Mesenchymal stem cell (in vitro differentiated cells and primary cell): ENCODE measurements around the gene STK32C.

Source experiments
- DNase-seq: peaks from one replicate; pipeline ENCODE4 v3.0.0-alpha.2; 2013
- H2AFZ ChIP-seq: one replicate; pipeline ENCODE4 v1.6.1; 2013; ENCODE audit warnings: low read depth, mild to moderate bottlenecking, control low read depth, inconsistent platforms, low read length, moderate library complexity
- H2AK5ac ChIP-seq: 2 replicates; pipeline ENCODE4 v1.6.1; 2013; ENCODE audit warnings: low read length, moderate library complexity, mild to moderate bottlenecking, inconsistent platforms; ENCODE audit not compliant: severe bottlenecking
- H2BK120ac ChIP-seq: one replicate; pipeline ENCODE4 v1.6.1; 2013; ENCODE audit warnings: low read depth, mild to moderate bottlenecking, inconsistent platforms, low read length, moderate library complexity
- H2BK12ac ChIP-seq, 2 experiments: one replicate each; pipeline ENCODE4 v1.6.1; 2013; ENCODE audit warnings: inconsistent platforms in 2 of 2, low read length in 2 of 2, mild to moderate bottlenecking in 2 of 2, moderate library complexity in 2 of 2, control low read depth in 1 of 2
- H2BK15ac ChIP-seq: one replicate; pipeline ENCODE4 v1.6.1; 2013; ENCODE audit warnings: mild to moderate bottlenecking, low read depth, inconsistent platforms; ENCODE audit not compliant: poor library complexity, severe bottlenecking
- H2BK5ac ChIP-seq: 2 replicates; pipeline ENCODE4 v1.6.1; 2013; ENCODE audit warnings: low read depth, mild to moderate bottlenecking, low read length, control low read depth, inconsistent platforms; ENCODE audit not compliant: poor library complexity, severe bottlenecking
- H3K14ac ChIP-seq, 2 experiments: one replicate each; pipeline ENCODE4 v1.6.1; 2013; ENCODE audit warnings: inconsistent platforms in 2 of 2, low read length in 2 of 2, control low read depth in 1 of 2, mild to moderate bottlenecking in 1 of 2, moderate library complexity in 1 of 2
- H3K18ac ChIP-seq, 2 experiments: one replicate each; pipeline ENCODE4 v1.6.1; 2013; ENCODE audit warnings: inconsistent platforms in 2 of 2, low read length in 2 of 2, control low read depth in 1 of 2, low read depth in 1 of 2, mild to moderate bottlenecking in 1 of 2
- H3K23ac ChIP-seq, 2 experiments: one replicate each; pipeline ENCODE4 v1.6.1; 2013; ENCODE audit warnings: inconsistent platforms in 2 of 2, low read length in 2 of 2, mild to moderate bottlenecking in 2 of 2, moderate library complexity in 2 of 2, control low read depth in 1 of 2
- H3K27ac ChIP-seq: 2 replicates; pipeline ENCODE4 v1.5.1; 2013; ENCODE audit warnings: mild to moderate bottlenecking, moderate library complexity, low read length, control low read depth, inconsistent platforms; ENCODE audit not compliant: poor library complexity, severe bottlenecking
- H3K27me3 ChIP-seq, 2 experiments: 2 replicates each; pipeline versions ENCODE4 v1.6.1 to v1.7.0; 2013; ENCODE audit warnings: low read length in 2 of 2, mild to moderate bottlenecking in 2 of 2, moderate library complexity in 2 of 2, control low read depth in 1 of 2, inconsistent platforms in 1 of 2; ENCODE audit not compliant: control insufficient read depth in 1 of 2, insufficient read depth in 1 of 2
- H3K36me3 ChIP-seq, 2 experiments: 2 replicates each; pipeline versions ENCODE4 v1.6.1 to v1.7.0; 2013; ENCODE audit warnings: low read length in 2 of 2, control low read depth in 1 of 2, inconsistent platforms in 1 of 2, low read depth in 1 of 2, mild to moderate bottlenecking in 1 of 2; ENCODE audit not compliant: insufficient read depth in 2 of 2, control insufficient read depth in 1 of 2
- H3K4ac ChIP-seq, 2 experiments: one replicate each; pipeline ENCODE4 v1.6.1; 2013; ENCODE audit warnings: inconsistent platforms in 2 of 2, low read length in 2 of 2, mild to moderate bottlenecking in 2 of 2, moderate library complexity in 2 of 2, control low read depth in 1 of 2, low read depth in 1 of 2
- H3K4me1 ChIP-seq: 2 replicates; pipeline ENCODE4 v1.6.1; 2013; ENCODE audit warnings: low read depth, low read length, control low read depth; ENCODE audit not compliant: control insufficient read depth, insufficient read depth
- H3K4me2 ChIP-seq: 2 replicates; pipeline ENCODE4 v1.6.1; 2013; ENCODE audit warnings: low read length, mild to moderate bottlenecking, inconsistent platforms; ENCODE audit not compliant: poor library complexity, severe bottlenecking
- H3K4me3 ChIP-seq, 2 experiments: 2 replicates each; pipeline versions ENCODE4 v1.5.1 to v1.7.0; 2013; ENCODE audit warnings: low read length in 2 of 2, mild to moderate bottlenecking in 2 of 2, control low read depth in 1 of 2, low read depth in 1 of 2; ENCODE audit not compliant: insufficient read depth in 1 of 2
- H3K79me1 ChIP-seq: replicated peaks from 2 replicates; pipeline ENCODE4 v1.6.1; 2013; ENCODE audit warnings: mild to moderate bottlenecking, control low read depth, low read length, inconsistent platforms; ENCODE audit not compliant: poor library complexity, severe bottlenecking
- H3K9ac ChIP-seq: 2 replicates; pipeline ENCODE4 v1.7.0; 2013; ENCODE audit warnings: mild to moderate bottlenecking, low read length, moderate library complexity
- H3K9me3 ChIP-seq: 2 replicates; pipeline ENCODE4 v1.7.0; 2013; ENCODE audit warnings: mild to moderate bottlenecking, low read length; ENCODE audit not compliant: control insufficient read depth
- H4K8ac ChIP-seq: one replicate; pipeline ENCODE4 v1.6.1; 2013; ENCODE audit warnings: inconsistent platforms, mild to moderate bottlenecking, low read length, moderate library complexity
- H4K91ac ChIP-seq: one replicate; pipeline ENCODE4 v1.6.1; 2013; ENCODE audit warnings: mild to moderate bottlenecking, low read length, inconsistent platforms
- WGBS: methylation state at CpG from one replicate; pipeline ENCODE4 v1.1.7; 2013; ENCODE audit warnings: mixed read lengths; 5-methylcytosine and 5-hydroxymethylcytosine counted together

The STK32C gene

DNA sequence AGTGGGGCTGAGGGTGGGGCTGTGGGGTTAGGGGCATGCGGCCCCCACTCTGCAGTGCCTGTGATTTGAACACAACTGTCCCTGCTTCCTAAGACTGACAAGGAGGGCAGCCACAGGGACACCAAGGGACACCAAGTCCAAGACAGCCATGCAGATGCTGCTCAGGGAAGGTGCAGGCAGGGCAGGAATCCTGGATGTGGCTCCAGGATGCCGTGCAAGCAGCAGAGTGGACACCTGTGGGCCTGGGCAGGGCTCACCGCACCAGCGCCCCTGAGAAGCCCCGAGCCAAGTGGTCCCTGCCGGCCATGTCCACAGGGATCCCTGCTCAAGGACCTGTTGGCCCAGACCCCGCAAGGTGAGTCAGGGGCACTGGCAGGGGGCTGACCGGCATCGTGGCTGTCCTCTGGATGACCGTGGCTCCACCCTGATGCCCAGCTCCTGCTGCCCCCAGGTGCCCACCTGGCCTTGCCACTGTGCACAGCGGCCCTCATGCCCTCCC, 58.5 kb downstream of the STK32C start:
- H3K23ac ChIP-seq: no peak overlapping the region

DNA sequence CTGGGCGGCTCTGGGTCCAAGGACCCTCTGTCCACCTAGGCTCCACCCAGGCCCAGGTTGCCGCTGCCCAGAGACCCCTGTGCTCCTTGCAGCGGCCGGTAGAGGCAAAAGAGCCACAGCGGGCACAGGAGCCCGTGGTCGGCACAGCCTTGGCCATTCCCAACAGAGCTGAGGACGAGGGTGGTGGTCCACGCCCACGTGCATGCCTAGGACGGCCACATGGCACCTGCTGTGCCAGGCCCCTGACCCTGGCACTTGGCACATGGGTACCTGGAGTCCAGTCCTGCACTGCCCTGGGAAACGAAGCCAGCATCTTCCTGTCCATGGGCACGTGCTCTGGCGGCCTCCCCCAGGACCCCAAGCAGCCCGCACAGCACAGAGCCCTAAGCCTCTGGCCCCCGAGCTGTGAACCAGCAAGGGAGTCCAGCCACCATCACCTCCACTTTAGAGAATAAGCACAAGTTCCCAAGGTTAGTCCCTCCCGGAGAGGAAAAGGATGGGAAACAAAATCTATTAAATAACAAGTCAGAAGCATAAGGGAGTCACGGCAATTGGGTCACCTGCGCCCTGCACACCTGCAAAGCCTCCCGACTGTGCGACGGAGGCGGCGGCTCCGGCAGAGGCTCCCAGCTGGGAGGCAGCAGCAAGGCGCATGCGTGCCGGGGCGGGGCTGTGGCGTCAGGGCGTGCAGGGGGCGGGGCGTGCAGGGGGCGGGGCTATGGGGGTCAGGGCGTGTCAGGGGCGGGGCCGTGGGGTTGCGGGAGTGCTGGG, 59.1 kb downstream of the STK32C start:
- no peak overlapping the region for H3K4ac ChIP-seq
- H4K91ac ChIP-seq: no peak overlapping the region
- H3K27ac ChIP-seq: no peak overlapping the region
- peaks cover 0 to 9% of the 10 kb centered on the region in 2 experiments for H3K27me3 ChIP-seq
- no peak overlapping the region for H2BK120ac ChIP-seq
- H3K36me3 ChIP-seq: peaks cover 0 to 2% of the 10 kb centered on the region in 2 experiments
- H2BK5ac ChIP-seq: no peak overlapping the region
- H3K4me3 ChIP-seq: peak overlapping the region in 1 of 2 experiments; percentile 75
- peak; percentile 29 for DNase-seq
- H3K4me1 ChIP-seq: peaks cover 8% of the 10 kb centered on the region
- H2BK15ac ChIP-seq: no peak overlapping the region
- WGBS: 39% methylated on average over 38 of the region's 38 CpGs
- no peaks in the 10 kb centered on the region for H3K79me1 ChIP-seq
- H3K14ac ChIP-seq: no peak overlapping the region
- H3K9ac ChIP-seq: peak overlapping the region; percentile 49
- peak overlapping the region; percentile 57 for H2AFZ ChIP-seq
- no peak overlapping the region for H2BK12ac ChIP-seq
- no peaks in the 10 kb centered on the region for H3K9me3 ChIP-seq
- H4K8ac ChIP-seq: no peak overlapping the region
- no peak overlapping the region for H3K23ac ChIP-seq
- peak overlapping the region; percentile 23 for H3K4me2 ChIP-seq
- H2AK5ac ChIP-seq: no peak overlapping the region
- H3K18ac ChIP-seq: peak overlapping the region in 1 of 2 experiments; percentile 23

More for the DNA sequence above, 58.5 kb downstream of the STK32C start:
- no peak overlapping the region for H4K8ac ChIP-seq
- H4K91ac ChIP-seq: no peak overlapping the region
- no peak overlapping the region for H3K14ac ChIP-seq
- peaks cover 0 to under 1% of the 10 kb centered on the region in 2 experiments for H3K36me3 ChIP-seq
- H2BK5ac ChIP-seq: no peak overlapping the region
- no peak overlapping the region for H2AFZ ChIP-seq
- H3K4ac ChIP-seq: no peak overlapping the region
- H2BK120ac ChIP-seq: no peak overlapping the region
- H3K18ac ChIP-seq: peak overlapping the region in 1 of 2 experiments; percentile 38
- H3K4me3 ChIP-seq: no peak overlapping the region
- H2BK15ac ChIP-seq: no peak overlapping the region
- WGBS: 91% methylated on average over 11 of the region's 11 CpGs
- H3K4me1 ChIP-seq: peaks cover 8% of the 10 kb centered on the region
- H3K79me1 ChIP-seq: no peaks in the 10 kb centered on the region
- no peak overlapping the region for H2AK5ac ChIP-seq
- no peak overlapping the region for H2BK12ac ChIP-seq
- no peak overlapping the region for H3K27ac ChIP-seq
- DNase-seq: no peak
- no peak overlapping the region for H3K9ac ChIP-seq
- no peaks in the 10 kb centered on the region for H3K9me3 ChIP-seq
- H3K27me3 ChIP-seq: peaks cover 0 to 10% of the 10 kb centered on the region in 2 experiments
- H3K4me2 ChIP-seq: no peak overlapping the region

DNA sequence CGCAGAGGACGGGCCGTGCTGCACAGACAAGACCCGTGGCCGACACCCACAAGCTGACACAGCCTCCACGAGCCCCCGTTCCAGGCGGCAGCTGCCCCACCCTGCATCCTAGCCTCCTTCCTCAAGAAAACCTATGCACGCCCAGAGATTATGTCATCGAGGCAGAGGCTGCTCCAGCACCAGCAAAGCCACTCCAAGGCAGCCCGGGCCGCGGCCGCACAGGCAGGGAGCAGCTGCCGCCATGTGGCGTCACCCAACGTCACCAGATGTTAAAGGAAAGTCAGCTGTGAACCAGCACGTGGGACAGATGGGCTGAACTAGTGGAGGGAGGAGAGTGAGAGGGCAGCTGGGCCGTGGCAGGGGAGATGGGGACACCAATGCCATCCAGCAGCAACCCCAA, 59.8 kb downstream of the STK32C start:
- H2BK5ac ChIP-seq: no peak overlapping the region
- no peak overlapping the region for H4K8ac ChIP-seq
- no peak overlapping the region for H2AK5ac ChIP-seq
- no peak overlapping the region for H2BK120ac ChIP-seq
- H3K18ac ChIP-seq: no peak overlapping the region
- no peaks in the 10 kb centered on the region for H3K9me3 ChIP-seq
- no peak overlapping the region for H3K4me2 ChIP-seq
- H2BK12ac ChIP-seq: no peak overlapping the region
- H3K36me3 ChIP-seq: peaks cover 0 to 2% of the 10 kb centered on the region in 2 experiments
- DNase-seq: no peak
- no peak overlapping the region for H3K23ac ChIP-seq
- no peak overlapping the region for H2AFZ ChIP-seq
- no peak overlapping the region for H3K14ac ChIP-seq
- no peak overlapping the region for H3K4ac ChIP-seq
- WGBS: 84% methylated on average over 19 of the region's 19 CpGs
- peaks cover 0 to 7% of the 10 kb centered on the region in 2 experiments for H3K27me3 ChIP-seq
- no peak overlapping the region for H2BK15ac ChIP-seq
- H3K9ac ChIP-seq: no peak overlapping the region
- H3K4me1 ChIP-seq: peaks cover 8% of the 10 kb centered on the region
- H3K4me3 ChIP-seq: peak overlapping the region in 1 of 2 experiments; percentile 75
- H4K91ac ChIP-seq: no peak overlapping the region
- H3K27ac ChIP-seq: no peak overlapping the region
- H3K79me1 ChIP-seq: no peaks in the 10 kb centered on the region

DNA sequence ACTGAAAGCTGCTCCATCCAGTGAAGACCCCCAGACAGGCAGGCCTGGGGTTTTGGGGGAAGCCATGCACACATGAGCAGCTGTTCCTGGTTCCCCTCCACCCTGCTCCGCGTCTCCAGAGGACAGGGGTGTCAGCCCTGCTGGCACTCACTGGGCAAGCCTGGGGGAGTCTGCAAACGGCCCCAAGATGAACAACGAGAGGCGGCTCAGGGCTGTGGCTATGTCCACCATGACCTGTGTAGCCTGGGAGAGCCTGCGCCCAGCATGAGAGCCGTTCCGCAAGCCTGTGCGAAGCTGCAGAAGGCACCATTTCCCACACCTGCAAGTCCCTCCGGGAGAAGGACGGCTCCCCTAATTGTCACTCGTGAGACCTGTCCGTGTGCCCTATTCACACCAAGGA, 61.5 kb downstream of the STK32C start:
- no peak overlapping the region for H2BK15ac ChIP-seq
- no peak overlapping the region for H3K23ac ChIP-seq
- no peaks in the 10 kb centered on the region for H3K79me1 ChIP-seq
- H2BK120ac ChIP-seq: no peak overlapping the region
- no peak overlapping the region for H3K14ac ChIP-seq
- H3K4me1 ChIP-seq: peaks cover 8% of the 10 kb centered on the region
- peaks cover 0 to 7% of the 10 kb centered on the region in 2 experiments for H3K27me3 ChIP-seq
- H4K91ac ChIP-seq: no peak overlapping the region
- no peak overlapping the region for H2AFZ ChIP-seq
- no peak overlapping the region for H3K27ac ChIP-seq
- H3K4ac ChIP-seq: no peak overlapping the region
- no peak overlapping the region for H3K18ac ChIP-seq
- no peak overlapping the region for H3K4me2 ChIP-seq
- H4K8ac ChIP-seq: no peak overlapping the region
- no peak for DNase-seq
- 86% methylated on average over 13 of the region's 13 CpGs for WGBS
- no peak overlapping the region for H3K4me3 ChIP-seq
- no peak overlapping the region for H2BK12ac ChIP-seq
- no peak overlapping the region for H3K9ac ChIP-seq
- peaks cover 0 to 2% of the 10 kb centered on the region in 2 experiments for H3K36me3 ChIP-seq
- no peak overlapping the region for H2AK5ac ChIP-seq
- H2BK5ac ChIP-seq: no peak overlapping the region
- no peaks in the 10 kb centered on the region for H3K9me3 ChIP-seq
